Activated CD8-positive, alpha-beta memory T cell treated with anti-CD3 and anti-CD28 coated beads for 36 hours (primary cell): ENCODE results near the gene LNX1. TPM values are rescaled to one million over a fixed set of nuclear protein-coding genes. Genes with fewer than 3 reads are reported as not detected.

Experiments
- CTCF ChIA-PET: fragments of 350-600 bp; sonication (Branson Sonifier 250); formaldehyde crosslinking; loops from one replicate; lab custom pipeline; 2021; ENCODE audit warnings: antibody characterized with exemption; lab: Charles Lee
- POLR2A ChIA-PET: fragments of 350-600 bp; sonication (Branson Sonifier 250); formaldehyde crosslinking; loops from one replicate; lab custom pipeline; 2021; ENCODE audit warnings: antibody characterized with exemption; lab: Charles Lee
- total RNA-seq, 2 experiments: library from RNA; stranded (reverse); gene quantifications; one replicate each; pipeline ENCODE4 v1.2.3, GENCODE V29; 2021

The LNX1 gene
- total RNA-seq, 2 experiments from 2014 or later, result not detected

DNA sequence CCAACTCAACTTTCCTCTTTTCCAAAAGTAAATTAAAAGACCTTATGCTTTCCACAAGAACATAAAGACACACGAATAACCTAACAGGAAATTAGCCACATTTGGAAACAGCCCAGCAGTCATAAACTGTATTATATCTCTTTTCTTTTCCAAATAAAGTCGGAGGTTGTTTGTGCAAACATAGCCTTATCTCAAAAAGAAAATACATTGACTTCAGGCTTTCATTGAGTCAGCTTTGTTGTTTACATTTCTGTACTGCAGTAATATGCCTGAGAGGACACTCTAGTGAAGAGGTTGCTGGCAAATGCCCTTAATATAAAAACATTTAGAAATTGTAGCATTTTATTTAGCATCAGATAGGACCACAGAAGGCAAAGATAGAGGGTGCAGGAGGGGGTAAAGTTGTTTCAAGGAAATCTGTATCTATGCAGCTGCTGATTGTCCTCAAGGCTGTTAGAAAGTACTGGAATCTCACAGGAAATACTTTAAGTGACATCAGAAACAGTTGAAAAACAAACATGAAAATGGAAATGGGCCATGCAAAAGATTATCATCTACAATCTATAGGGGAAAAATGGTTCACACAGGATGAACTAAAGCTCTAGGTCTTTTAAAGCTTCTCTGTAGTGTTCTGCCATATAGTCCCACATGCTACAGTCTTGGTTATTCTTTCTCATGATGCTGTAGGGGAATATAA lies 14.5 kb downstream of the LNX1 start:
- ChIA-PET POLR2A (no interaction called here), CTCF (no interaction called here)

DNA sequence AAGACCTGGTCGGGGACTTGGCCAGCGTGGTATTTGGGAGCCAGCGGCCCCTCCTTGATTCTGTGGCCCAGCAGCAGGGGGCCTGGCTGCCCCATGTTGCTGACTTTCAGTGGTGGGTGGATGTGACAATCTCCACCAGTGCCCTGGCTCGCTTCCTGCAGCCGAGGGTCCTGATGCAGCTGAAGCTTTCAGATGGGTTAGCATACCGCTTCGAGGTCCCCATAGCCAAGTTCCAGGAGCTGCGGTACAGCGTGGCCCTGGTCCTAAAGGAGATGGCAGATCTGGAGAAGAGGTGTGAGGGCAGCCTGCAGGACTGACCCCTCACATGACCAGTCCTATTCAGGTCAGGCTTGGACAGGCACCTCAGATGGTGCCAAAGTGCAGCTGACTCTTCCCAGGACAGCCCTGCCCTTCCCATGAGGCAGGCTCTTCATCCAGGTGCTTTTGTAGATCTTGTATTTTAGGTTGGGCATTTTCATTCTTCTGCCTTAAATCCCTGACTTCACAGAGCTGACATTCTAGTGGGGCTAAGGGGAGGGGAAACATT lies 15.1 kb downstream of the LNX1 start:
- POLR2A ChIA-PET, result no interaction called here
- CTCF ChIA-PET, result no interaction called here

GRCh38 chr4:53575552-53575951 lies 15.7 kb downstream of the LNX1 start:
- POLR2A ChIA-PET, result no interaction called here

DNA sequence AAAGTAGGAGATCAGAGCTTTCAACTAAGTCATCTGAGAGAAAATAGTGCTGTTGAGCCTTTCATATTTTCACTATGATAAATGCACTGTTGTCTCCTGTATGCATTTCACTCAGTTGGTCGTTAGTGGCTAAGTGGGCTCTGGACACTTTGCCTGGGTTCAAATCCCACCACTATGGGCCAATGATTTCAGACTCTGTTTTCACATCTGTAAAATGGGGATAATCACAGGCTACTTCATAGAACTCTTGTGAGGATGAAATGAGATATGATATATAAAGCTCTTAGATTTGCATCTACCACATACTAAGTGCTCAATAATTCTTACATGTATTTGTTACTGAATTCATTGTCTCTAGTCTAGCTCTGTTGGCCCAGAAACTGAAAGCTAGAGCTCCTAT lies 16.8 kb downstream of the LNX1 start:
- ChIA-PET POLR2A (no interaction called here), CTCF (no interaction called here)

More at GRCh38 chr4:53575552-53575951, 15.7 kb downstream of the LNX1 start:
- CTCF ChIA-PET, result no interaction called here

DNA sequence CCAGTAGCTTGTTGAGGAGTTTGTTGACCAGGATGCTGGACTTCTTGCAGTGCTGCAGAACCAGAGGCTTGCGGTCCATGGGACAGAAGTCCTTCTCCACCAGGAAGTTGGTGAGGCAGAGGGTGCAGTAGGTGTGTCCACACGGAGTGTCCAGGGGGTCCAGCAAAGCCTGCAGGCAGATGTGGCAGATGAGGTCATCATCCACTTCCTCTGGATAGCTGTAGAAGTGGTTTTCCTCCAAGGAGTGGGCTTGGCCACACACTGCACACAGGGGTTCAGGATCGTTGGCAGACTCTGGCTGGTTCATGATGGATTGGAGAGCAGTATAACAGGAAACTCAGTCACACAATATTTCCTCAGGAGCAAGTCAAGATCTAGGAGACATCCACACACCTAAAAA lies 17.6 kb downstream of the LNX1 start:
- POLR2A ChIA-PET, result no interaction called here

GRCh38 chr4:53572600-53572994 lies 18.7 kb downstream of the LNX1 start:
- CTCF ChIA-PET, result no interaction called here
- POLR2A ChIA-PET, result no interaction called here

More for the DNA sequence above, 17.6 kb downstream of the LNX1 start:
- CTCF ChIA-PET, result no interaction called here

DNA sequence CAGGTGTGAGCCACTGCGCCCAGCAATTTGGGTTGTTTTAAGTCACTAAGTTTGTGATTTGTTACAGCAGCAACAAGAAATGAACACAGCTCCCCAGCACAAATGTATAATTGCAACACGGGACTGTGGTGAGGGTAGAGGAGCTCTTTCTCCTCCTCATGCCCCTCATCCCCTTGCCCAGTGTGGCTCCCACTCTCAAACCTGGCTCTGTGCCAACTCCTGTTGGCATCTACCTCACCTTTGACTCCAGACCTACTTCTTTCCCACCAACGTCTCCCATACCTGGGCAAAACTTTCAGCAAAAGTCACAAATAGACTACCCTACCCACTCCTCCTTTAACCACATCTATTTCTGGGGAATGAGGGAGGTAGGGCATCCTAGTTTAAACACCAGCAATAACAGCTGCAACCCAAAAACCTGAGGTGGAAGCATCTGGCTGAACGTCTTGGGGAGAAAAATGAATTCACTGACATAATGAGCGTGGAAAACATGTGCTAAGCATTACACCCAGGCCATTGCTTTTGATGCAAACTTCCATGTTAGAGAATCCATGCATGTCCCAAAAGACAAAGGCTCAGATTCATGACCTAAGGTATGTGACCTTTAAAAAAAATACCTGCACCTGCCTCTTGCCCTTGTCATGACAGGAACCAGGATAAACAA lies 19.2 kb downstream of the LNX1 start:
- ChIA-PET CTCF (no interaction called here), POLR2A (no interaction called here)

- POLR2A ChIA-PET, result no interaction called here
Observed at GRCh38 chr4:53563824-53564223, 27.5 kb downstream of the LNX1 start.

DNA sequence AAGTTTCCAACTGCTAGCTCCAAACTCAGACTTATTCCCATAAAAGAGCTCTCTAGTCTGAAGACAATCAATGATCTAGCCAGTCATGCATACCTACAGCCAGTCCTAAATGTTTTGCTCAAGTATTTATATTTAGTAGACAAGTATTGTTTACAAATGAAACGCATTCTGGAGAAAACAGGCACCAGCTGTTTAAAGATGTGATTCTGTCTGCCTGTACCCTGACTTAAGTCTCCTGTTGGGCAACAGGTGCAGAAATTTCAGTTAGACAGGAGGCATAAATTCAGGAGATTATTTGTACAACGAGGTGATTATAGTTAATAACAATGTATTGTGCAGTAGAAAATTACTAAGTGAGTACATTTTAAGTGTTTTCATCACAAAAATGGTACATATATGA lies 28.9 kb downstream of the LNX1 start:
- POLR2A ChIA-PET, result no interaction called here
- CTCF ChIA-PET, result no interaction called here

More at GRCh38 chr4:53563824-53564223, 27.5 kb downstream of the LNX1 start:
- CTCF ChIA-PET, result no interaction called here

GRCh38 chr4:53559021-53559620 lies 32.2 kb downstream of the LNX1 start:
- CTCF ChIA-PET, result no interaction called here
- POLR2A ChIA-PET, result no interaction called here

- CTCF ChIA-PET, result no interaction called here
- POLR2A ChIA-PET, result no interaction called here
Observed at GRCh38 chr4:53558065-53558801, 33.1 kb downstream of the LNX1 start.

GRCh38 chr4:53557669-53558064 lies 33.6 kb downstream of the LNX1 start:
- ChIA-PET POLR2A (no interaction called here), CTCF (no interaction called here)

- ChIA-PET CTCF (no interaction called here), POLR2A (no interaction called here)
Observed at GRCh38 chr4:53556651-53557050, 34.6 kb downstream of the LNX1 start.

- CTCF ChIA-PET, result no interaction called here
Observed at GRCh38 chr4:53553486-53554210, 37.6 kb downstream of the LNX1 start.

GRCh38 chr4:53552711-53553110 lies 38.6 kb downstream of the LNX1 start:
- ChIA-PET POLR2A (no interaction called here), CTCF (interaction anchor here (0.7 to 1.2 kb wide), 2 partner anchors 60 to 723 kb away, joined by 3 read pairs; no protein-coding TSS in a partner anchor)

More at GRCh38 chr4:53553486-53554210, 37.6 kb downstream of the LNX1 start:
- POLR2A ChIA-PET, result no interaction called here

DNA sequence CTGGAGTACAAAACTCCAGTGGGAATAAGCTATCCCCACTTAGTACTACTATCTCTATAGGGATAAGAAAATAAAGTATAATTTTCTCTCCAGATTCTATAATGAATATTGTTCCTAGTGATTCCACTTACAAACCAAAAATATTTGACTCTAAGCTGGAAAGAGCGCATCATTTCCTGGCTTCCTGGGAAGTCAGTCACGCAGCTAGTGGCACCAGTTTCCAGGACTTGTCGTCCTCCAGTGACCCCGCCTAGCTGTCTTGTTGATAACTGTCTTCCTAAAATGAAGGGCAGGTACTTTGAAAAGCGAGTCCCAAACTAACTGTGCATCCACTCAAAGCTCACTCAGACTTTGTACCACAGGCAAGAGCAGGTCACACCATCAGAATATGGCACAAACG lies 39.3 kb downstream of the LNX1 start:
- CTCF ChIA-PET, result interaction anchor here (1.2 kb wide), 1 partner anchor 59 kb away, joined by 3 read pairs; no protein-coding TSS in a partner anchor
- POLR2A ChIA-PET, result no interaction called here

- ChIA-PET CTCF (interaction anchor here (0.5 kb wide), 1 partner anchor 60 kb away, joined by 4 read pairs; no protein-coding TSS in a partner anchor), POLR2A (no interaction called here)
Observed at GRCh38 chr4:53551281-53551864, 39.9 kb downstream of the LNX1 start.

DNA sequence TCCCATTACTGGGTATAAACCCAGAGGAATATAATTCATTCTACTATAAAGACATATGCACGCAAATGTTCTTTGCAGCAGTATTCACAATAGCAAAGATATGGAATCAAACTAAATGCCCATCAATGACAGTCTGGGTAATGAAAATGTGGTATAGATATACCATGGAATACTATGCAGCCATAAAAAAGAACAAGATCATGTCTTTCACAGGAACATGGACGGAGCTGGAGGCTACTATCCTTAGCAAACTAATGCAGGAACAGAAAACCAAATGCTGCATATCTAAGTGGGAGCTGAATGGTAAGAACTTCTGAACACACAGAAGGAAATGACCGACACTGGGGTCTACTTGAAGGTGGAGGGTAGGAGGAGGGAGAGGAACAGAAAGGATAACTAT lies 42.6 kb downstream of the LNX1 start:
- ChIA-PET POLR2A (no interaction called here), CTCF (no interaction called here)

DNA sequence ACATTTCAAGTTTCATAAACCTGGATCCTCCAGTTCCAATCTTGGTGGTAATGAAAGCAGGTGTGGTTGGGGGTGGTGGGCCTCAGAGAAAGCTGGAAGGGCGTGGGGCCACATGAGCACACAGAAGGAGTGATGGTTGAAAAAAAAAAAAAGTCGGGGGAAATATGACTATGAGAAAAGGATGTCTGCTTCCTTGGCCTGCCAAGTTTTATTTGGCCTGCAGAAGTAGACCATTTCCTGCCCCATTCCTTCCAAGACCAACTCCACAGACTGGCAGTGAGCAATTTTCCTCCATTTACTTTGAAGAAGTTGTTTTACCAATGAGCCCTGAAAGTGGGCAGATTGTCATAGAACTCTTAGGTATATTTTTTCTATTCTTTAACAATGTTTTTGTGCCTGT lies 43.3 kb downstream of the LNX1 start:
- POLR2A ChIA-PET, result no interaction called here
- CTCF ChIA-PET, result no interaction called here
